Spleen (tissue), 7 donors: ENCODE data around the gene CAPN10.

Experiments used
- CTCF ChIP-seq, 11 experiments: fragments of 200-600 bp in 7 of 11; fragments of 450-650 bp in 4 of 11; sonication (generic) in 4 of 11; IDR thresholded peaks in 8 of 11; conservative IDR thresholded peaks in 3 of 11; 1 replicate in 7 of 11; 2 replicates in 4 of 11; pipeline versions ENCODE4 v1.4.0 to v1.8.0; 2016 to 2021; ENCODE audit warnings: antibody characterized with exemption in 11 of 11, inconsistent platforms in 4 of 11, mild to moderate bottlenecking in 1 of 11
- POLR2A ChIP-seq, 3 donors: fragments of 450-650 bp; IDR thresholded peaks; one replicate each; pipeline ENCODE4 v1.5.1; 2017; ENCODE audit warnings: antibody characterized with exemption in 3 of 3, mild to moderate bottlenecking in 1 of 3
- POLR2AphosphoS5 ChIP-seq, 3 donors: sonication (generic); formaldehyde crosslinking; IDR thresholded peaks; one replicate each; pipeline ENCODE4 v1.5.1; 2017; ENCODE audit warnings: antibody characterized with exemption in 3 of 3
- donor health status: DM: no; HTN: no; CAD: no; lungs with moderate emphysema.
- donor health status: DM: no; HTN: no; CAD: no.
- donor health status: DM: no; HTN: no; CAD: no.

- no peak for TF ChIP-seq CTCF (IDR thresholded peaks at IDR 0.05 in 8 of 11, conservative IDR thresholded peaks at IDR 0.05 in 3 of 11)
- no peak for TF ChIP-seq POLR2A (IDR thresholded peaks at IDR 0.05)
- no peak for TF ChIP-seq POLR2AphosphoS5 (IDR thresholded peaks at IDR 0.05)
Observed at GRCh38 chr2:240618776-240619175, 32.2 kb downstream of the CAPN10 start.
